NCI-H1092 (cell line): ENCODE data around the gene ASF1B.

ENCODE experiments used
- DNase-seq: peaks from one replicate; lab custom pipeline; 2025; lab: John Stamatoyannopoulos, UW

The ASF1B gene

GRCh38 chr19:14107581-14108461 is 28.6 kb downstream of the ASF1B start:
- DNase-seq = no peak

GRCh38 chr19:14106840-14107239 is 29.5 kb downstream of the ASF1B start:
- DNase-seq = no peak

- no peak for DNase-seq
Observed at GRCh38 chr19:14105680-14106079, 30.7 kb downstream of the ASF1B start.

GRCh38 chr19:14103310-14103709 is 33.1 kb downstream of the ASF1B start:
- no peak for DNase-seq

GRCh38 chr19:14102756-14103155 is 33.6 kb downstream of the ASF1B start:
- DNase-seq = no peak

GRCh38 chr19:14102102-14102696 is 34.2 kb downstream of the ASF1B start:
- DNase-seq = no peak

- DNase-seq = no peak
Observed at GRCh38 chr19:14101003-14101545, 35.3 kb downstream of the ASF1B start.

- DNase-seq = no peak
Observed at GRCh38 chr19:14097532-14098151, 38.7 kb downstream of the ASF1B start.

GRCh38 chr19:14096272-14096992 is 40.0 kb downstream of the ASF1B start:
- DNase-seq = no peak

GRCh38 chr19:14094854-14095253 is 41.5 kb downstream of the ASF1B start:
- DNase-seq = no peak

GRCh38 chr19:14093117-14093823 is 43.1 kb downstream of the ASF1B start:
- DNase-seq = no peak

- no peak for DNase-seq
Observed at GRCh38 chr19:14091813-14092462, 44.5 kb downstream of the ASF1B start.

- peak; percentile 73 for DNase-seq
Observed at GRCh38 chr19:14091081-14091812, 45.1 kb downstream of the ASF1B start.

GRCh38 chr19:14090509-14091080 is 45.8 kb downstream of the ASF1B start, which contains the start of gene SAMD1:
Gene SAMD1, minus strand, starts transcription at chr19:14090751.
- peak; percentile 73 for DNase-seq

- DNase-seq = peak; percentile 15
Observed at GRCh38 chr19:14089662-14090508, 46.5 kb downstream of the ASF1B start.

- DNase-seq = no peak
Observed at GRCh38 chr19:14089412-14089661, 47.1 kb downstream of the ASF1B start.

GRCh38 chr19:14088634-14089411 is 47.6 kb downstream of the ASF1B start:
- DNase-seq = no peak

GRCh38 chr19:14086098-14086497 is 50.3 kb downstream of the ASF1B start:
- no peak for DNase-seq
